DMS114 treated with DMSO at 0.1 percent for 48 hours (cell line): ENCODE measurements around the gene AP5S1.
A peak's percentile ranks its signal among the peaks of the same experiment; 100 is the strongest.

ENCODE experiments used
- DNase-seq: peaks from one replicate; lab custom pipeline; 2025; ENCODE audit not compliant: unreplicated experiment; lab: John Stamatoyannopoulos, UW

Gene AP5S1

GRCh38 chr20:3820048-3820900 lies at the start of gene AP5S1:
TSS of gene AP5S1 (plus strand) at chr20:3820547. CDS start at chr20:3822118, 1,571 bp downstream.
- DNase-seq = peak; percentile 87

DNA sequence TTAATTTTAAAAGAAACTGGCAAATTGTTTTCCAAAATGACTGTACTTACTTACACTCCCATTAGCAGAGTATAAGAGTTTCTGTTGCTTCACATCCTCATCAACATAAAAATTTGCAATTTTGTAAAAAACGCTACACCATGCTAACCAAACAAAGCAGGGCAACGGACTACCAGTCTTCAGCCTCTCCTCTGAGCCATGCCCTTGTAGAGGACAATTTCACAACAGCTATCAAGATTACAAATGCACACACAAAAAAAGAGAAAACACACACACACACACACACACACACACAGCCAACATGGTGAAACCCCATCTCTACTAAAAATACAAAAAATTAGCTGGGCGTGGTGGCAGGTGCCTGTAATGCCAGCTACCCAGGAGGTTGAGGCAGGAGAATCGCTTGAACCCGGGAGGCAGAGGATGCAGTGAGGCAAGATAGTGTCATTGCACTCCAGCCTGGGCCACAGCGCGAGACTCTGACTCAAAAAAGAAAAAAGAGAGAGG lies 48.7 kb upstream of the AP5S1 start:
- DNase-seq = no peak

- DNase-seq = no peak
These were observed 44.8 kb upstream of the AP5S1 start for GRCh38 chr20:3775457-3776108.

GRCh38 chr20:3777381-3777715 lies 43.0 kb upstream of the AP5S1 start:
- no peak for DNase-seq

DNA sequence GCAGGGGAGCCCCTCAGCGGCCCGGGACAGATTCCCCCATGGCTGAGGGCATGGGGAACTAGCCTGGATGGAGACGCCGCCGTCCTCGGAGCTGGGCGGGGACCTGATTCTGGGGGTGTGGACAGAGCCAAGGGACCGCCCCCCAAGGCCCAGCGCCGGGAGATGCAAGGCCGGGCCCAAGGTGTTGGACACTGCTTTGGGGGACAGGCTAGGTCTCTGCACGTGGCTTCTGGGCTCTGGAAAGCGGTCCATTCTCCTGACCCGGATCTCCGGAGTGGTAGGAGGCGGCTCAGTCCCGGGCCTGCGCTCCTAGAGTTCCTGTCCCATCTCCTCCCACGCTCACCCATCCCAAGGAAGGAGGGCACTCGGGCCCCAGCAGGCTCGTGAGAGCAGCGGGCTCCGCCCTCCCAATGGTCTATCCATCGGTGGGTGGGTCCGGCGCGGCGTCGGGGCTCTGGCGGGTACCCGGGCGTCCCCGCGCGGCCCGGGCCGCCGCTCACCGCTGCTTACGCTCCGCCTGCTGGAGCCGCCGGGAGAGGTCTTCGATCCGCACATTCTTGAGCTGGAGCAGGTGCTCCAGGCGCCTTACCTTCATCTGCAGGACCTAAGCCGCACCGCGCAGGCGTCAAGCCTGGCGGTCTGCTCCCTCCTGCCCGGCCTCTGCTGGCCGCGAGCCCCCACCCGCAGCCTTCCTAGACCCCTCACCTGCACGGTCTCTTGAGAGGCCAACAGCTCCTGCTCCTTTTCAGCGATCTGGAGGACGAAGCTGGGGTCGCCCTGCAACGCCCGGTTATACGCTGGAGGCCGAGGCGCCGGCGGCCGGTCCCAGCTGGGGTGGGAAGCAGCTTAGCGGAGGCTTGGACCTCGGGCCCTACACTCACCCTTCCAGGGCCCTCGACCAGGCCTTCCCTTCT lies 42.4 kb upstream of the AP5S1 start:
- peak; percentile 76 for DNase-seq

DNA sequence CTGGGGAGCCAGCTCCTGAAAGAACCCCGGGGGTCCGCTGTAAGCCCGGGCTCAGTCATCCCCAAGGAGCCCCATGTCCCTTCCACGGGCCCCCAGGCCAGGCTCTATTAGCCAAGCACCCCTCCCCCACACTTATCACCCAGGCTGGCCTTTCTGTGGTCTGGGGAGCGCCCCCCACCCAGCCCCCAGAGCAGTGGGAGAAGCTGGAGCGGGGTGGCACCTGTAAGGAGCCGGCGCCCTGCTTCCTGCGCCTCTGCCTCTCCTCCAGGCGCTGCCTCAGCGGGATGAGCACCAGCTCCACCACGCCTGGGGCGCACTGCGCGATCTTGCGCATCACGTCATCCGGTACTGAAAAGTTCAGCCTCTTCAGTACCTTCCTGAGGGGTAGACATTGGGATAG lies 41.4 kb upstream of the AP5S1 start:
- DNase-seq = no peak

- DNase-seq = peak; percentile 98
These were observed 39.0 kb upstream of the AP5S1 start, which contains the start of gene SPEF1 for GRCh38 chr20:3781153-3781910. TSS of gene SPEF1 (minus strand) at chr20:3781448. CDS start at chr20:3781287, 161 bp downstream.

GRCh38 chr20:3782597-3782996 lies 37.8 kb upstream of the AP5S1 start:
- no peak for DNase-seq

DNA sequence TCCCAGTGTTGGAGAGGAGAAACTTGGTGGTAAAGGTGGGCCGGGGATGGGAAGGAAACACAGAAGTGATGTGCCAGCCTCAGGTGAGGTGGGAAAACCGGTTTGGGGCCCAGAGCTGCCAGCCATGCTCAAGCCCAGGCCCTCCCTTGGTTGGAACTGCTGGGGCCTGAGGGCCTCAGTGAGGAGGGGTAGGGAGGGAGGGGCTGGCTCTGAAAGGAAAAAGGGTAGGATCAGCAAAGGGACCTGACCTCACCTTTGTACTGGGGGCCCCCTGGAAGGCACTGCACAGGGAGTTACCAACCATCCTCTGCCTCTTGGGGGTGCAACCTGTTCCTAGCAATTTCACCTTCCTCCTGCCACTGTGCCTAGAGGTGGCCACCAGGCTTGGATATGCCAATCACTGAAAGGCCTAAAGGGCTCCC lies 37.3 kb upstream of the AP5S1 start:
- no peak for DNase-seq

GRCh38 chr20:3783511-3784195 lies 36.7 kb upstream of the AP5S1 start:
- DNase-seq = no peak

- no peak for DNase-seq
These were observed 36.0 kb upstream of the AP5S1 start for GRCh38 chr20:3784216-3784853.

- DNase-seq = no peak
These were observed 35.5 kb upstream of the AP5S1 start for GRCh38 chr20:3784863-3785239.

GRCh38 chr20:3785240-3786125 lies 34.9 kb upstream of the AP5S1 start:
- no peak for DNase-seq

GRCh38 chr20:3786126-3786484 lies 34.2 kb upstream of the AP5S1 start:
- DNase-seq = peak; percentile 29

- DNase-seq = peak; percentile 66
These were observed 33.6 kb upstream of the AP5S1 start, which contains the start of gene CENPB for GRCh38 chr20:3786665-3787323. TSS of gene CENPB (minus strand) at chr20:3786740. CDS start at chr20:3786483, 257 bp downstream.

- no peak for DNase-seq
These were observed 32.9 kb upstream of the AP5S1 start for GRCh38 chr20:3787324-3788014.

GRCh38 chr20:3788685-3789155 lies 31.6 kb upstream of the AP5S1 start:
- DNase-seq = peak; percentile 11
